H9 (cell line): ENCODE results near the gene SNX27. TPM values are rescaled to one million over a fixed set of nuclear protein-coding genes. Genes with fewer than 3 reads are reported as not detected.

Experiments used
- DNase-seq: peaks from one replicate; pipeline ENCODE4 v3.0.0-alpha.2; 2017
- H2AFZ ChIP-seq: one replicate; pipeline ENCODE4 v1.6.1; 2013; ENCODE audit warnings: mild to moderate bottlenecking, low read length, control low read depth, moderate library complexity
- H2AK5ac ChIP-seq: 2 replicates; pipeline ENCODE4 v1.6.1; 2013; ENCODE audit warnings: low read length, control low read depth, mixed read lengths; ENCODE audit not compliant: insufficient read length
- H2BK120ac ChIP-seq: one replicate; pipeline ENCODE4 v1.6.1; 2013; ENCODE audit warnings: low read depth, mild to moderate bottlenecking, low read length, control low read depth, inconsistent platforms; ENCODE audit not compliant: poor library complexity, severe bottlenecking
- H2BK12ac ChIP-seq: 2 replicates; pipeline ENCODE4 v1.6.1; 2013; ENCODE audit warnings: low read length, control low read depth, mixed read lengths, low read depth; ENCODE audit not compliant: insufficient read length
- H2BK15ac ChIP-seq: 2 replicates; pipeline ENCODE4 v1.6.1; 2013; ENCODE audit warnings: low read depth, low read length, control low read depth
- H2BK20ac ChIP-seq: one replicate; pipeline ENCODE4 v1.6.1; 2013; ENCODE audit warnings: low read depth, mild to moderate bottlenecking, low read length, control low read depth, inconsistent platforms; ENCODE audit not compliant: poor library complexity, severe bottlenecking
- H2BK5ac ChIP-seq: 2 replicates; pipeline ENCODE4 v1.6.1; 2013; ENCODE audit warnings: low read length, control low read depth, mixed read lengths; ENCODE audit not compliant: insufficient read length
- H3K14ac ChIP-seq: 2 replicates; pipeline ENCODE4 v1.6.1; 2013; ENCODE audit warnings: low read length, control low read depth; ENCODE audit not compliant: insufficient read depth
- H3K18ac ChIP-seq: 2 replicates; pipeline ENCODE4 v1.6.1; 2013; ENCODE audit warnings: low read depth, mild to moderate bottlenecking, mixed read lengths, low read length, control low read depth; ENCODE audit not compliant: insufficient read length
- H3K23ac ChIP-seq: 2 replicates; pipeline ENCODE4 v1.6.1; 2013; ENCODE audit warnings: low read length, control low read depth, mixed read lengths, low read depth; ENCODE audit not compliant: insufficient read length
- H3K23me2 ChIP-seq: 2 replicates; pipeline ENCODE4 v1.6.1; 2013; ENCODE audit warnings: low read depth, mild to moderate bottlenecking, mixed read lengths, low read length, control low read depth; ENCODE audit not compliant: insufficient read length, poor library complexity, severe bottlenecking
- H3K27ac ChIP-seq: 2 replicates; pipeline ENCODE4 v1.5.1; 2013; ENCODE audit warnings: low read length, control low read depth, mixed read lengths, low read depth; ENCODE audit not compliant: insufficient read length
- H3K27me3 ChIP-seq: 2 replicates; pipeline ENCODE4 v1.6.1; 2013; ENCODE audit warnings: low read length, control low read depth, inconsistent platforms; ENCODE audit not compliant: insufficient read depth
- H3K4ac ChIP-seq: 2 replicates; pipeline ENCODE4 v1.6.1; 2013; ENCODE audit warnings: low read depth, mild to moderate bottlenecking, control low read depth, inconsistent platforms, low read length, moderate library complexity
- H3K4me1 ChIP-seq: 2 replicates; pipeline ENCODE4 v1.6.1; 2013; ENCODE audit warnings: low read length, control low read depth, inconsistent platforms; ENCODE audit not compliant: insufficient read depth
- H3K4me2 ChIP-seq: 2 replicates; pipeline ENCODE4 v1.6.1; 2013; ENCODE audit warnings: low read length, control low read depth, mixed read lengths; ENCODE audit not compliant: insufficient read length, insufficient read depth
- H3K56ac ChIP-seq: 2 replicates; pipeline ENCODE4 v1.6.1; 2013; ENCODE audit warnings: low read depth, mild to moderate bottlenecking, mixed read lengths, low read length, control low read depth; ENCODE audit not compliant: insufficient read length
- H3K79me1 ChIP-seq: 2 replicates; pipeline ENCODE4 v1.6.1; 2013; ENCODE audit warnings: low read depth, mild to moderate bottlenecking, moderate library complexity, low read length, control low read depth, inconsistent platforms; ENCODE audit not compliant: insufficient read depth, poor library complexity, severe bottlenecking
- H3K79me2 ChIP-seq: 2 replicates; pipeline ENCODE4 v1.6.1; 2013; ENCODE audit warnings: low read length, control low read depth, inconsistent platforms; ENCODE audit not compliant: insufficient read depth
- H3K9ac ChIP-seq: 2 replicates; pipeline ENCODE4 v1.6.1; 2013; ENCODE audit warnings: low read length, control low read depth, mixed read lengths; ENCODE audit not compliant: insufficient read length; ENCODE audit errors: extremely low read depth
- H3K9me3 ChIP-seq: one replicate; pipeline ENCODE4 v1.6.1; 2013; ENCODE audit warnings: low read depth, low read length, inconsistent platforms; ENCODE audit not compliant: control insufficient read depth
- H3T11ph ChIP-seq: one replicate; pipeline ENCODE4 v1.6.1; 2013; ENCODE audit warnings: mild to moderate bottlenecking, low read length, control low read depth, inconsistent platforms
- H4K20me1 ChIP-seq: one replicate; pipeline ENCODE4 v1.6.1; 2013; ENCODE audit not compliant: control insufficient read depth, insufficient read length, insufficient read depth
- H4K5ac ChIP-seq: 2 replicates; pipeline ENCODE4 v1.6.1; 2013; ENCODE audit warnings: low read depth, mild to moderate bottlenecking, mixed read lengths, low read length, control low read depth; ENCODE audit not compliant: insufficient read length
- H4K8ac ChIP-seq: replicated peaks from 2 replicates; pipeline ENCODE4 v1.6.1; 2013; ENCODE audit warnings: low read length, control low read depth, mixed read lengths, low read depth; ENCODE audit not compliant: insufficient read length
- H4K91ac ChIP-seq: 2 replicates; pipeline ENCODE4 v1.6.1; 2013; ENCODE audit warnings: low read depth, mild to moderate bottlenecking, moderate library complexity, mixed read lengths, low read length, control low read depth; ENCODE audit not compliant: insufficient read length
- H3K27ac Mint-ChIP-seq, 3 experiments: 2 replicates in 2 of 3; 3 replicates in 1 of 3; pipeline ENCODE4 v1.8.0; 2020 to 2021; ENCODE audit warnings: mixed read lengths in 3 of 3, mild to moderate bottlenecking in 1 of 3, moderate library complexity in 1 of 3
- H3K27me3 Mint-ChIP-seq: 2 replicates; pipeline ENCODE4 v1.8.0; 2021; ENCODE audit warnings: low read depth, mild to moderate bottlenecking, moderate library complexity, mixed read lengths
- H3K36me3 Mint-ChIP-seq, 3 experiments: 2 replicates in 2 of 3; 3 replicates in 1 of 3; pipeline ENCODE4 v1.8.0; 2020 to 2021; ENCODE audit warnings: low read depth in 3 of 3, mixed read lengths in 3 of 3; ENCODE audit not compliant: insufficient read depth in 1 of 3
- H3K4me1 Mint-ChIP-seq, 2 experiments: 2 replicates each; pipeline ENCODE4 v1.8.0; 2020; ENCODE audit warnings: mixed read lengths in 2 of 2
- H3K4me3 Mint-ChIP-seq, 2 experiments: 2 replicates in 1 of 2; 3 replicates in 1 of 2; pipeline ENCODE4 v1.8.0; 2020 to 2021; ENCODE audit warnings: mild to moderate bottlenecking in 2 of 2, mixed read lengths in 2 of 2, moderate library complexity in 1 of 2
- H3K9me3 Mint-ChIP-seq, 2 experiments: 2 replicates in 1 of 2; 3 replicates in 1 of 2; pipeline ENCODE4 v1.8.0; 2020; ENCODE audit warnings: mild to moderate bottlenecking in 2 of 2, mixed read lengths in 2 of 2, moderate library complexity in 1 of 2
- CTCF ChIP-seq: fragments of 200-600 bp; sonication (generic); conservative IDR thresholded peaks from 3 replicates; pipeline ENCODE4 v1.8.0; 2021; ENCODE audit warnings: antibody characterized with exemption, mild to moderate bottlenecking
- WGBS: extraction: QIAGEN DNeasy Blood & Tissue Kit; methylation state at CpG from one replicate; pipeline ENCODE4 v1.1.7; 2013; ENCODE audit warnings: missing lambda C conversion rate, low lambda C conversion rate, mixed read lengths; ENCODE audit not compliant: insufficient read length; ENCODE audit errors: extremely low coverage; 5-methylcytosine and 5-hydroxymethylcytosine counted together
- total RNA-seq: library from RNA; stranded (reverse); gene quantifications from 2 replicates; pipeline ENCODE4 v1.2.1, GENCODE V29; 2021

Gene SNX27
- total RNA-seq, 1 experiment from 2014 or later = 48.9 TPM

DNA sequence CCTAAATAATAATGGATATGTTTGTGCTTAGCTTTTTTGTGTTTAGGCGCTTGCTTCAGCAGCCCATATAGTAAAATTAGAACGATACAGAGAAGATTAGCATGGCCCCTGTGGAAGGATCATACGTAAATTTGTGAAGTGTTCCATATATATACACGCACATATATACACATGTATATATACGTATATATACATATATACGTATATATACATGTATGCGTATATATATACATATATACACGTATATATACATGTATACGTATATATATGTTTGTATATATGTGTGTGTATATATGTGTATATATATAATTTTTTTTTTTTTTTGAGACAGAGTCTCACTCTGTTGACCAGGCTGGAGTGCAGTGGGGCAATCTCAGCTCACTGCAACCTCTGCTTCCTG lies 17.4 kb downstream of the SNX27 start:
- peaks cover 2% of the 10 kb centered on the region; the same call in 1 of the 2 replicates for H3K79me2 ChIP-seq
- H3K4me1 Mint-ChIP-seq = peaks cover 8 to 9% of the 10 kb centered on the region in 2 experiments; a peak in 3 of 4 replicates
- H2BK120ac ChIP-seq = no peak overlapping the region
- no peak overlapping the region for H2BK5ac ChIP-seq
- H3K27ac Mint-ChIP-seq = no peak overlapping the region
- no peak overlapping the region for H2BK20ac ChIP-seq
- H3K23ac ChIP-seq = no peak overlapping the region
- H2BK12ac ChIP-seq = no peak overlapping the region
- no peak overlapping the region for H3T11ph ChIP-seq
- H3K18ac ChIP-seq = no peak overlapping the region
- H4K5ac ChIP-seq = no peak overlapping the region
- H3K9me3 Mint-ChIP-seq = no peaks in the 10 kb centered on the region
- H3K9me3 ChIP-seq = no peaks in the 10 kb centered on the region
- no CpG with 5 or more reads among the region's 9 CpGs for WGBS
- peaks cover 3 to 12% (median 10%) of the 10 kb centered on the region in 3 experiments; a peak in 6 of 7 replicates for H3K36me3 Mint-ChIP-seq
- H3K23me2 ChIP-seq = no peaks in the 10 kb centered on the region
- H3K27me3 ChIP-seq = no peaks in the 10 kb centered on the region
- no peak overlapping the region for H3K27ac ChIP-seq
- H3K56ac ChIP-seq = no peak overlapping the region
- H3K4me3 Mint-ChIP-seq = no peak overlapping the region
- no peak overlapping the region for H3K4me2 ChIP-seq
- H3K79me1 ChIP-seq = peaks cover 6% of the 10 kb centered on the region
- no peak overlapping the region for H4K91ac ChIP-seq
- no peak for DNase-seq
- no peaks in the 10 kb centered on the region for H3K27me3 Mint-ChIP-seq
- no peak for TF ChIP-seq CTCF
- no peaks in the 10 kb centered on the region for H4K20me1 ChIP-seq
- no peak overlapping the region for H2BK15ac ChIP-seq
- H3K14ac ChIP-seq = no peak overlapping the region
- H4K8ac ChIP-seq = no peak overlapping the region
- H3K4me1 ChIP-seq = no peaks in the 10 kb centered on the region
- H3K9ac ChIP-seq = no peak overlapping the region
- H2AK5ac ChIP-seq = no peak overlapping the region
- H2AFZ ChIP-seq = no peak overlapping the region
- no peak overlapping the region for H3K4ac ChIP-seq
